ENCODE data around the gene CFAP299. TPM values are rescaled to one million over a fixed set of nuclear protein-coding genes. Genes with fewer than 3 reads are reported as not detected.

The CFAP299 gene
- total and polyA plus RNA-seq, 2 of the 8 experiments (the other 6 are each of a cell fraction or from before 2014, with no cell fraction given), result not detected

- CTCF ChIA-PET (ENCODE audit: partially characterized antibody), result interaction anchor here (0.7 to 1.6 kb wide), 9 partner anchors 10 to 120 kb away, joined by 3 to 5 read pairs (median 4); partner anchors contain the start of genes CFAP299 and FGF5
- no peaks in the 10 kb centered on the region for H4K20me1 ChIP-seq (replicated peaks in 1 of 2; ENCODE audit: control insufficient read depth in 1 of 2, insufficient read depth in 2 of 2, low read length in 2 of 2)
- no peak for FAIRE-seq
- no peak overlapping the region for H3K56ac ChIP-seq (replicated peaks; ENCODE audit: insufficient read length, low read depth, low read length)
- H2BK15ac ChIP-seq (ENCODE audit: low read length), result no peak overlapping the region
- H3K4me3 ChIP-seq (ENCODE audit: extremely low read depth in 1 of 4, insufficient read depth in 2 of 4, low read depth in 3 of 4, low read length in 4 of 4), result no peak overlapping the region
- no peaks in the 10 kb centered on the region for H3K4me1 ChIP-seq (replicated peaks in 1 of 4; ENCODE audit: control insufficient read depth in 3 of 4, insufficient read depth in 4 of 4, low read length in 3 of 4)
- H4K8ac ChIP-seq (ENCODE audit: extremely low read depth, insufficient read depth, low read length), result no peak overlapping the region
- no peaks in the 10 kb centered on the region for H3K23me2 ChIP-seq (ENCODE audit: low read depth, low read length)
- H3K27ac ChIP-seq (ENCODE audit: low read depth, low read length), result no peak overlapping the region
- H3K36me3 ChIP-seq (ENCODE audit: control insufficient read depth in 2 of 4, insufficient read depth in 4 of 4, low read length in 3 of 4), result no peaks in the 10 kb centered on the region
- H3K79me1 ChIP-seq (ENCODE audit: low read depth, low read length), result no peaks in the 10 kb centered on the region
- H4K91ac ChIP-seq (replicated peaks; ENCODE audit: insufficient read length, low read length), result no peak overlapping the region
- no peaks in the 10 kb centered on the region for H3K27me3 ChIP-seq (replicated peaks in 1 of 4; ENCODE audit: control insufficient read depth in 3 of 4, extremely low read depth in 1 of 4, insufficient read depth in 3 of 4, low read length in 3 of 4)
- no peak overlapping the region for H2BK12ac ChIP-seq (ENCODE audit: low read depth, low read length)
- H3K23ac ChIP-seq (ENCODE audit: insufficient read length), result no peak overlapping the region
- no peak overlapping the region for H2AFZ ChIP-seq (ENCODE audit: low read length)
- no peak overlapping the region for H2BK20ac ChIP-seq (ENCODE audit: low read length)
- no peak overlapping the region for H2AK5ac ChIP-seq (ENCODE audit: low read depth, low read length)
- H3K4me2 ChIP-seq (ENCODE audit: insufficient read depth in 1 of 2, low read depth in 2 of 2, low read length in 2 of 2), result no peak overlapping the region
- no peak overlapping the region for H3K9ac ChIP-seq (replicated peaks in 1 of 4; ENCODE audit: extremely low read depth in 1 of 4, low read depth in 3 of 4, low read length in 3 of 4)
- H2BK120ac ChIP-seq (replicated peaks; ENCODE audit: low read depth, low read length), result no peak overlapping the region
- H4K5ac ChIP-seq (ENCODE audit: insufficient read length, low read depth, low read length), result no peak overlapping the region
- H3K79me2 ChIP-seq (ENCODE audit: control insufficient read depth in 1 of 2, insufficient read depth in 2 of 2, low read length in 2 of 2), result no peaks in the 10 kb centered on the region
- H3K14ac ChIP-seq (ENCODE audit: insufficient read length), result no peak overlapping the region
- DNase-seq (ENCODE audit: low read depth in 1 of 2, low spot score in 2 of 2), result no peak
- no peak overlapping the region for H2BK5ac ChIP-seq (ENCODE audit: low read depth, low read length)
- H3K4ac ChIP-seq (replicated peaks; ENCODE audit: insufficient read length, low read depth, low read length), result no peak overlapping the region
- POLR2A ChIA-PET (ENCODE audit: partially characterized antibody), result no interaction called here
- H3K18ac ChIP-seq (ENCODE audit: extremely low read depth, low read length), result no peak overlapping the region
- TF ChIP-seq CHD2 (IDR thresholded peaks at IDR 0.05; ENCODE audit: low read length) (no peak), NANOG (IDR thresholded peaks at IDR 0.05; ENCODE audit: insufficient read depth, low read depth, low read length, poor library complexity, severe bottlenecking) (no peak), RBBP5 (IDR thresholded peaks at IDR 0.05; ENCODE audit: borderline replicate concordance, low read depth, low read length) (no peak), RAD21 (IDR thresholded peaks at IDR 0.05 in 1 of 2, conservative IDR thresholded peaks at IDR 0.05 in 1 of 2; ENCODE audit: low read depth in 2 of 2, low read length in 2 of 2) (peak; percentile 42 to 45), TAF1 (IDR thresholded peaks at IDR 0.05; ENCODE audit: low read depth, low read length) (no peak), EP300 (IDR thresholded peaks at IDR 0.05; ENCODE audit: borderline replicate concordance in 1 of 2, low read depth in 2 of 2, low read length in 2 of 2) (no peak), CTCF (IDR thresholded peaks at IDR 0.05; ENCODE audit: control extremely low read depth in 1 of 3, insufficient read depth in 1 of 3, low read depth in 1 of 3, low read length in 3 of 3) (peak in 1 of 3 experiments; percentile 14; a peak in 1 of 4 replicates)
- H3K9me3 ChIP-seq (ENCODE audit: insufficient read depth in 2 of 2, low read depth in 1 of 2, low read length in 1 of 2), result no peaks in the 10 kb centered on the region
Measured at GRCh38 chr4:80322716-80323115, 12.8 kb upstream of the CFAP299 start.
